ENCODE data around the gene URM1.

- TF ChIP-seq POLR2A (IDR thresholded peaks at IDR 0.05), result no peak
- TF ChIP-seq, protein P1, sequence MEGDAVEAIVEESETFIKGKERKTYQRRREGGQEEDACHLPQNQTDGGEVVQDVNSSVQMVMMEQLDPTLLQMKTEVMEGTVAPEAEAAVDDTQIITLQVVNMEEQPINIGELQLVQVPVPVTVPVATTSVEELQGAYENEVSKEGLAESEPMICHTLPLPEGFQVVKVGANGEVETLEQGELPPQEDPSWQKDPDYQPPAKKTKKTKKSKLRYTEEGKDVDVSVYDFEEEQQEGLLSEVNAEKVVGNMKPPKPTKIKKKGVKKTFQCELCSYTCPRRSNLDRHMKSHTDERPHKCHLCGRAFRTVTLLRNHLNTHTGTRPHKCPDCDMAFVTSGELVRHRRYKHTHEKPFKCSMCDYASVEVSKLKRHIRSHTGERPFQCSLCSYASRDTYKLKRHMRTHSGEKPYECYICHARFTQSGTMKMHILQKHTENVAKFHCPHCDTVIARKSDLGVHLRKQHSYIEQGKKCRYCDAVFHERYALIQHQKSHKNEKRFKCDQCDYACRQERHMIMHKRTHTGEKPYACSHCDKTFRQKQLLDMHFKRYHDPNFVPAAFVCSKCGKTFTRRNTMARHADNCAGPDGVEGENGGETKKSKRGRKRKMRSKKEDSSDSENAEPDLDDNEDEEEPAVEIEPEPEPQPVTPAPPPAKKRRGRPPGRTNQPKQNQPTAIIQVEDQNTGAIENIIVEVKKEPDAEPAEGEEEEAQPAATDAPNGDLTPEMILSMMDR (IDR thresholded peaks at IDR 0.05), result no peak
These were observed 8.4 kb upstream of the URM1 start for GRCh38 chr9:128362774-128363173.

Data from transverse colon (tissue), 3 donors.